ENCODE results near the gene LPIN2. TPM values are rescaled to one million over a fixed set of nuclear protein-coding genes. Genes with fewer than 3 reads are reported as not detected.

Gene LPIN2
- total and polyA plus RNA-seq, 2 of the 13 experiments (the other 11 are each of a cell fraction or from before 2014, with no cell fraction given) = 46.0 to 119 TPM

DNA sequence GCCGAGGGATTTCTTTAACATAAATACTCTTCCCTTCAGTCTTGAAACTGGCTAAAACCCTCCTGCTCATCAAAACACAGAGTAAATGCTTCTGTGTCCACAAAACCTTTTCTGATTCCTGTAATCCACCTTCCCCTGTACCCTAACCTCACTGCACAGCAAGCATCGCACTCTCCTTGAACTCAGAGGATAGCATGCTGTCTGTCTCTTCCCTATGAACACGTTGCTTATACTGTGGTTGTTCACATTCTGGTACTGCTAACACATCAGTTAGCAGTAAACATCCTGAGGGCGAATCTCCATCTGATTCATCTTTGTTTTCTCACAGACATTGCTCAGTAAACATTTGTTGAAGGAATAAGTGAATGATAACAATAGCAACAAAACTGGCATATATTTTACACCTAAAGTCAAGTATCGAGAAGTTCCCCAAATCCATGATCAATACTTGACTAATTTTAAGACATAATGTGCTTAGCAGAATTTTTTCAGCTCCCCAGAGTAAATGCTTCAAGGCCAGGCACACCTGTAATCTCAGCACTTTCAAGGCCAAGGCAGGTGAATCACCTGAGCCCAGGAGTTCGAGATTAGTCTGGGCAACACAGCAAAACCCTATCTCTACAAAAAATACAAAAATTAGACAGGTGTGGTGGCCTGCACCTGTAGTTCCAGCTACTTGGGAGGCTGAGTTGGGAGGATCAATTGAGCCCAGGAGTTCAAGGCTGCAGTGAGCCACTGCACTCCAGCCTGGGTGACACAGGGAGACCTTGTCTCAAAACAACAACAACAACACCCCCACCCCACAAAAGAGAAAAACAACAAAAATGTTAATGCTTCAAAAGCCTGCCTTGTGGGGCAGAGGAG lies 45.6 kb upstream of the LPIN2 start (continued):
- TF ChIP-seq, protein P1, sequence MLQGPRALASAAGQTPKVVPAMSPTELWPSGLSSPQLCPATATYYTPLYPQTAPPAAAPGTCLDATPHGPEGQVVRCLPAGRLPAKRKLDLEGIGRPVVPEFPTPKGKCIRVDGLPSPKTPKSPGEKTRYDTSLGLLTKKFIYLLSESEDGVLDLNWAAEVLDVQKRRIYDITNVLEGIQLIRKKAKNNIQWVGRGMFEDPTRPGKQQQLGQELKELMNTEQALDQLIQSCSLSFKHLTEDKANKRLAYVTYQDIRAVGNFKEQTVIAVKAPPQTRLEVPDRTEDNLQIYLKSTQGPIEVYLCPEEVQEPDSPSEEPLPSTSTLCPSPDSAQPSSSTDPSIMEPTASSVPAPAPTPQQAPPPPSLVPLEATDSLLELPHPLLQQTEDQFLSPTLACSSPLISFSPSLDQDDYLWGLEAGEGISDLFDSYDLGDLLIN (CRISPR knock-in tag; IDR thresholded peaks at IDR 0.05; ENCODE audit: borderline replicate concordance) = no peak
- TF ChIP-seq KLF11 (CRISPR knock-in tag; IDR thresholded peaks at IDR 0.05) (no peak), NR2F6 (IDR thresholded peaks at IDR 0.05) (peak; percentile 5; the same call in 1 of the 2 replicates), NR2F6 (CRISPR knock-in tag; IDR thresholded peaks at IDR 0.05) (peak; percentile 78), ZNF878 (CRISPR knock-in tag; IDR thresholded peaks at IDR 0.05) (0 out of 2 replicates have a peak, but pooled peaks have one; percentile 71), SIN3B (IDR thresholded peaks at IDR 0.05; ENCODE audit: low read length) (no peak), GTF3A (CRISPR knock-in tag; conservative IDR thresholded peaks at IDR 0.05) (no peak), ZNF652 (CRISPR knock-in tag; IDR thresholded peaks at IDR 0.05; ENCODE audit: borderline replicate concordance, low read depth) (no peak), ZNF530 (CRISPR knock-in tag; IDR thresholded peaks at IDR 0.05; ENCODE audit: low read depth) (no peak), MTA3 (CRISPR knock-in tag; IDR thresholded peaks at IDR 0.05) (no peak), MXI1 (IDR thresholded peaks at IDR 0.05; ENCODE audit: borderline replicate concordance, low read depth, low read length) (no peak; the same call in 2 of the 3 replicates), ZNF430 (CRISPR knock-in tag; IDR thresholded peaks at IDR 0.05) (0 out of 2 replicates have a peak, but pooled peaks have one; percentile 27), ATRX (CRISPR knock-in tag; IDR thresholded peaks at IDR 0.05; ENCODE audit: borderline replicate concordance) (no peak), TCF7L2 (IDR thresholded peaks at IDR 0.05; ENCODE audit: low read depth, low read length) (no peak), HOXA9 (CRISPR knock-in tag; IDR thresholded peaks at IDR 0.05; ENCODE audit: borderline replicate concordance) (no peak), AKAP8 (CRISPR knock-in tag; IDR thresholded peaks at IDR 0.05) (no peak), FOXA3 (CRISPR knock-in tag; IDR thresholded peaks at IDR 0.05) (peak; percentile 91)
- TF ChIP-seq, protein P2, sequence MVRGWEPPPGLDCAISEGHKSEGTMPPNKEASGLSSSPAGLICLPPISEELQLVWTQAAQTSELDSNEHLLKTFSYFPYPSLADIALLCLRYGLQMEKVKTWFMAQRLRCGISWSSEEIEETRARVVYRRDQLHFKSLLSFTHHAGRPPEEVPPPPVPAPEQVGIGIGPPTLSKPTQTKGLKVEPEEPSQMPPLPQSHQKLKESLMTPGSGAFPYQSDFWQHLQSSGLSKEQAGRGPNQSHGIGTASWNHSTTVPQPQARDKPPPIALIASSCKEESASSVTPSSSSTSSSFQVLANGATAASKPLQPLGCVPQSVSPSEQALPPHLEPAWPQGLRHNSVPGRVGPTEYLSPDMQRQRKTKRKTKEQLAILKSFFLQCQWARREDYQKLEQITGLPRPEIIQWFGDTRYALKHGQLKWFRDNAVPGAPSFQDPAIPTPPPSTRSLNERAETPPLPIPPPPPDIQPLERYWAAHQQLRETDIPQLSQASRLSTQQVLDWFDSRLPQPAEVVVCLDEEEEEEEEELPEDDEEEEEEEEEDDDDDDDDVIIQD (CRISPR knock-in tag; IDR thresholded peaks at IDR 0.05; ENCODE audit: low read depth) = peak; percentile 66
- TF ChIP-seq, protein P3, sequence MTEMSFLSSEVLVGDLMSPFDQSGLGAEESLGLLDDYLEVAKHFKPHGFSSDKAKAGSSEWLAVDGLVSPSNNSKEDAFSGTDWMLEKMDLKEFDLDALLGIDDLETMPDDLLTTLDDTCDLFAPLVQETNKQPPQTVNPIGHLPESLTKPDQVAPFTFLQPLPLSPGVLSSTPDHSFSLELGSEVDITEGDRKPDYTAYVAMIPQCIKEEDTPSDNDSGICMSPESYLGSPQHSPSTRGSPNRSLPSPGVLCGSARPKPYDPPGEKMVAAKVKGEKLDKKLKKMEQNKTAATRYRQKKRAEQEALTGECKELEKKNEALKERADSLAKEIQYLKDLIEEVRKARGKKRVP (CRISPR knock-in tag; IDR thresholded peaks at IDR 0.05) = peak in 1 of 2 experiments; percentile 68; a peak in 2 of 4 replicates
- TF ChIP-seq, protein P4, sequence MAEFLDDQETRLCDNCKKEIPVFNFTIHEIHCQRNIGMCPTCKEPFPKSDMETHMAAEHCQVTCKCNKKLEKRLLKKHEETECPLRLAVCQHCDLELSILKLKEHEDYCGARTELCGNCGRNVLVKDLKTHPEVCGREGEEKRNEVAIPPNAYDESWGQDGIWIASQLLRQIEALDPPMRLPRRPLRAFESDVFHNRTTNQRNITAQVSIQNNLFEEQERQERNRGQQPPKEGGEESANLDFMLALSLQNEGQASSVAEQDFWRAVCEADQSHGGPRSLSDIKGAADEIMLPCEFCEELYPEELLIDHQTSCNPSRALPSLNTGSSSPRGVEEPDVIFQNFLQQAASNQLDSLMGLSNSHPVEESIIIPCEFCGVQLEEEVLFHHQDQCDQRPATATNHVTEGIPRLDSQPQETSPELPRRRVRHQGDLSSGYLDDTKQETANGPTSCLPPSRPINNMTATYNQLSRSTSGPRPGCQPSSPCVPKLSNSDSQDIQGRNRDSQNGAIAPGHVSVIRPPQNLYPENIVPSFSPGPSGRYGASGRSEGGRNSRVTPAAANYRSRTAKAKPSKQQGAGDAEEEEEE (CRISPR knock-in tag; IDR thresholded peaks at IDR 0.05; ENCODE audit: borderline replicate concordance) = no peak
- TF ChIP-seq, protein P5, sequence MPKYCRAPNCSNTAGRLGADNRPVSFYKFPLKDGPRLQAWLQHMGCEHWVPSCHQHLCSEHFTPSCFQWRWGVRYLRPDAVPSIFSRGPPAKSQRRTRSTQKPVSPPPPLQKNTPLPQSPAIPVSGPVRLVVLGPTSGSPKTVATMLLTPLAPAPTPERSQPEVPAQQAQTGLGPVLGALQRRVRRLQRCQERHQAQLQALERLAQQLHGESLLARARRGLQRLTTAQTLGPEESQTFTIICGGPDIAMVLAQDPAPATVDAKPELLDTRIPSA (CRISPR knock-in tag; IDR thresholded peaks at IDR 0.05; ENCODE audit: borderline replicate concordance) = no peak
- TF ChIP-seq, protein P6, sequence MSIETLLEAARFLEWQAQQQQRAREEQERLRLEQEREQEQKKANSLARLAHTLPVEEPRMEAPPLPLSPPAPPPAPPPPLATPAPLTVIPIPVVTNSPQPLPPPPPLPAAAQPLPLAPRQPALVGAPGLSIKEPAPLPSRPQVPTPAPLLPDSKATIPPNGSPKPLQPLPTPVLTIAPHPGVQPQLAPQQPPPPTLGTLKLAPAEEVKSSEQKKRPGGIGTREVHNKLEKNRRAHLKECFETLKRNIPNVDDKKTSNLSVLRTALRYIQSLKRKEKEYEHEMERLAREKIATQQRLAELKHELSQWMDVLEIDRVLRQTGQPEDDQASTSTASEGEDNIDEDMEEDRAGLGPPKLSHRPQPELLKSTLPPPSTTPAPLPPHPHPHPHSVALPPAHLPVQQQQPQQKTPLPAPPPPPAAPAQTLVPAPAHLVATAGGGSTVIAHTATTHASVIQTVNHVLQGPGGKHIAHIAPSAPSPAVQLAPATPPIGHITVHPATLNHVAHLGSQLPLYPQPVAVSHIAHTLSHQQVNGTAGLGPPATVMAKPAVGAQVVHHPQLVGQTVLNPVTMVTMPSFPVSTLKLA (IDR thresholded peaks at IDR 0.05) = 0 out of 2 replicates have a peak, but pooled peaks have one; percentile 10

All from HepG2 (cell line).